ENCODE results near the gene C4orf50. TPM values are rescaled to one million over a fixed set of nuclear protein-coding genes. Genes with fewer than 3 reads are reported as not detected.

The C4orf50 gene
- total and polyA plus RNA-seq, 2 donors (not counting 1 experiment from before 2014, with no cell fraction given): 0.02 TPM; not detected in 1

- Mint-ChIP-seq H3K9me3 (ENCODE audit: insufficient read depth) (peaks cover 2% of the 10 kb centered on the region), H3K27me3 (peaks cover 63% of the 10 kb centered on the region), H3K4me3 (no peak overlapping the region), H3K27ac (no peak overlapping the region), H3K4me1 (peaks cover 8% of the 10 kb centered on the region)
- H3K9ac ChIP-seq (ENCODE audit: low read length): no peak overlapping the region
- no peak overlapping the region for H2AFZ ChIP-seq (ENCODE audit: insufficient read depth, low read depth, low read length, poor library complexity, severe bottlenecking)
- H3K4me1 ChIP-seq (ENCODE audit: control insufficient read depth in 2 of 2, insufficient read depth in 2 of 2, low read length in 2 of 2): peaks cover 11 to 14% of the 10 kb centered on the region in 2 donors
- H3K4me3 ChIP-seq (ENCODE audit: control extremely low read depth in 1 of 5, extremely low read depth in 1 of 5, insufficient read depth in 1 of 5, low read depth in 2 of 5, low read length in 4 of 5): no peak overlapping the region
- no peaks in the 10 kb centered on the region for H3K79me2 ChIP-seq (ENCODE audit: control insufficient read depth, insufficient read depth, low read length)
- H3K36me3 ChIP-seq (replicated peaks in 1 of 2; ENCODE audit: control extremely low read depth in 1 of 2, control insufficient read depth in 1 of 2, extremely low read depth in 1 of 2, insufficient read depth in 2 of 2, low read length in 1 of 2): no peaks in the 10 kb centered on the region
- ChIA-PET POLR2A (no interaction called here), CTCF (no interaction called here)
- no peaks in the 10 kb centered on the region for H4K20me1 ChIP-seq (ENCODE audit: control insufficient read depth, insufficient read depth, low read length, poor library complexity, severe bottlenecking)
- H3K9me3 ChIP-seq (ENCODE audit: control extremely low read depth in 1 of 3, control insufficient read depth in 2 of 3, insufficient read depth in 1 of 3, low read length in 2 of 3): peaks cover 0 to 50% (median 0%) of the 10 kb centered on the region in 3 donors
- intact Hi-C loops (cut with micrococcal nuclease): no loop called here
- H3K27ac ChIP-seq (ENCODE audit: low read length in 2 of 2): no peak overlapping the region
- DNase-seq (no peak), ATAC-seq (ENCODE audit: low read depth) (no peak)
- 30% methylated on average over 7 of the region's 7 CpGs for WGBS (ENCODE audit: insufficient coverage)
- no peak overlapping the region for H3K4me2 ChIP-seq (replicated peaks; ENCODE audit: low read depth, low read length, poor library complexity, severe bottlenecking)
- H3K27me3 ChIP-seq (replicated peaks in 1 of 4; ENCODE audit: control extremely low read depth in 1 of 4, control insufficient read depth in 3 of 4, insufficient read depth in 4 of 4, low read length in 3 of 4): peaks cover 0 to 56% (median 27%) of the 10 kb centered on the region in 4 experiments
- TF ChIP-seq CTCF (IDR thresholded peaks at IDR 0.05): no peak
- TF ChIP-seq EZH2 (IDR thresholded peaks at IDR 0.05; ENCODE audit: borderline replicate concordance, insufficient read depth, low read depth, low read length, poor library complexity, severe bottlenecking): no peak
Observed at GRCh38 chr4:5894266-5894665, 124.0 kb downstream of the C4orf50 start.

GRCh38 chr4:5893591-5893990 is 124.6 kb downstream of the C4orf50 start:
- CTCF ChIA-PET: no interaction called here
- Histone ChIP-seq H3K4me2 (replicated peaks; ENCODE audit: low read depth, low read length, poor library complexity, severe bottlenecking) (no peak overlapping the region), H3K79me2 (ENCODE audit: control insufficient read depth, insufficient read depth, low read length) (no peaks in the 10 kb centered on the region), H3K27me3 (replicated peaks in 1 of 4; ENCODE audit: control extremely low read depth in 1 of 4, control insufficient read depth in 3 of 4, insufficient read depth in 4 of 4, low read length in 3 of 4) (peaks cover 0 to 62% (median 33%) of the 10 kb centered on the region in 4 experiments), H2AFZ (ENCODE audit: insufficient read depth, low read depth, low read length, poor library complexity, severe bottlenecking) (no peak overlapping the region), H3K9ac (ENCODE audit: low read length) (no peak overlapping the region), H3K4me1 (ENCODE audit: control insufficient read depth in 2 of 2, insufficient read depth in 2 of 2, low read length in 2 of 2) (peaks cover 11 to 21% of the 10 kb centered on the region in 2 donors), H3K9me3 (ENCODE audit: control extremely low read depth in 1 of 3, control insufficient read depth in 2 of 3, insufficient read depth in 1 of 3, low read length in 2 of 3) (peaks cover 0 to 56% (median 0%) of the 10 kb centered on the region in 3 donors), H4K20me1 (ENCODE audit: control insufficient read depth, insufficient read depth, low read length, poor library complexity, severe bottlenecking) (no peaks in the 10 kb centered on the region), H3K36me3 (replicated peaks in 1 of 2; ENCODE audit: control extremely low read depth in 1 of 2, control insufficient read depth in 1 of 2, extremely low read depth in 1 of 2, insufficient read depth in 2 of 2, low read length in 1 of 2) (no peaks in the 10 kb centered on the region), H3K27ac (ENCODE audit: low read length in 2 of 2) (no peak overlapping the region), H3K4me3 (ENCODE audit: control extremely low read depth in 1 of 5, extremely low read depth in 1 of 5, insufficient read depth in 1 of 5, low read depth in 2 of 5, low read length in 4 of 5) (no peak overlapping the region)
- POLR2A ChIA-PET: no interaction called here
- peak overlapping the region; percentile 46 for H3K4me3 Mint-ChIP-seq
- TF ChIP-seq CTCF (IDR thresholded peaks at IDR 0.05): no peak
- TF ChIP-seq EZH2 (IDR thresholded peaks at IDR 0.05; ENCODE audit: borderline replicate concordance, insufficient read depth, low read depth, low read length, poor library complexity, severe bottlenecking): no peak
- intact Hi-C loops (cut with micrococcal nuclease): no loop called here
- H3K9me3 Mint-ChIP-seq (ENCODE audit: insufficient read depth): peaks cover 2% of the 10 kb centered on the region
- peaks cover 65% of the 10 kb centered on the region for H3K27me3 Mint-ChIP-seq
- no peak for DNase-seq
- peaks cover 14% of the 10 kb centered on the region for H3K4me1 Mint-ChIP-seq
- whole genome bisulfite sequencing (ENCODE audit: insufficient coverage): 91% methylated on average over 5 of the region's 8 CpGs
- no peak for ATAC-seq (ENCODE audit: low read depth)
- H3K27ac Mint-ChIP-seq: no peak overlapping the region
